BJ (cell line): ENCODE measurements around the gene SSH3. TPM values are rescaled to one million over a fixed set of nuclear protein-coding genes. Genes with fewer than 3 reads are reported as not detected.

Experiments used
- CTCF ChIA-PET: fragments of 350-600 bp; formaldehyde crosslinking; extraction: SDS; loops from one replicate; lab custom pipeline; 2021; ENCODE audit warnings: antibody characterized with exemption, inconsistent platforms; lab: Yijun Ruan, JAX
- POLR2A ChIA-PET: fragments of 300-600 bp; sonication (Branson Sonifier 250); formaldehyde crosslinking; extraction: SDS; loops from one replicate; lab custom pipeline; 2021; ENCODE audit warnings: antibody characterized with exemption; lab: Charles Lee
- DNase-seq: peaks from one replicate; pipeline ENCODE4 v3.0.0-alpha.2; 2011; ENCODE audit warnings: low read depth
- H3K27me3 ChIP-seq: 2 replicates; pipeline ENCODE4 v1.6.0; 2011; ENCODE audit warnings: low read length; ENCODE audit not compliant: control insufficient read depth, insufficient read depth
- H3K36me3 ChIP-seq: 2 replicates; pipeline ENCODE4 v1.5.1; 2011; ENCODE audit warnings: low read length; ENCODE audit not compliant: control insufficient read depth, insufficient read depth
- H3K4me3 ChIP-seq: 2 replicates; pipeline ENCODE4 v1.5.1; 2011; ENCODE audit warnings: low read depth, mild to moderate bottlenecking, control low read depth, low read length
- CTCF ChIP-seq: IDR thresholded peaks from 2 replicates; pipeline ENCODE4 v1.5.1; 2011; ENCODE audit warnings: low read depth, mild to moderate bottlenecking, control low read depth, inconsistent platforms, low read length, moderate library complexity; ENCODE audit not compliant: insufficient read depth
- polyA plus RNA-seq: library from polyadenylated mRNA; depleted of rRNA; stranded (reverse); fragments of >200 nt; gene quantifications from 2 replicates; pipeline ENCODE4 v1.2.3, GENCODE V29; 2011

Gene SSH3
- polyA plus RNA-seq, 1 experiment, result 22.1 TPM

GRCh38 chr11:67285541-67286498 is 17.5 kb upstream of the SSH3 start:
- POLR2A ChIA-PET, result no interaction called here
- Histone ChIP-seq H3K4me3 (no peak overlapping the region), H3K27me3 (no peaks in the 10 kb centered on the region), H3K36me3 (peaks cover 43% of the 10 kb centered on the region)
- CTCF ChIA-PET, result no interaction called here
- TF ChIP-seq CTCF, result no peak
- DNase-seq, result no peak

- no peak for DNase-seq
- H3K4me3 ChIP-seq, result no peak overlapping the region
- no peak for TF ChIP-seq CTCF
- peaks cover 39% of the 10 kb centered on the region for H3K36me3 ChIP-seq
- CTCF ChIA-PET, result interaction anchor here (0.9 to 1.5 kb wide), 2 partner anchors 14 to 27 kb away, joined by 3 read pairs; no protein-coding TSS in a partner anchor
- POLR2A ChIA-PET, result no interaction called here
- no peaks in the 10 kb centered on the region for H3K27me3 ChIP-seq
Measured at GRCh38 chr11:67286621-67287333, 16.6 kb upstream of the SSH3 start.

- Histone ChIP-seq H3K4me3 (peak overlapping the region; percentile 94; the same call in 1 of the 2 replicates), H3K27me3 (no peaks in the 10 kb centered on the region), H3K36me3 (peaks cover 38% of the 10 kb centered on the region)
- TF ChIP-seq CTCF, result no peak
- no peak for DNase-seq
- ChIA-PET CTCF (interaction anchor here (0.7 to 3.3 kb wide), 8 partner anchors 14 to 215 kb away, joined by 3 to 10 read pairs (median 4); no protein-coding TSS in a partner anchor), POLR2A (no interaction called here)
Measured at GRCh38 chr11:67287355-67288197, 15.8 kb upstream of the SSH3 start.

- no peak for TF ChIP-seq CTCF
- peaks cover 33% of the 10 kb centered on the region for H3K36me3 ChIP-seq
- ChIA-PET CTCF (interaction anchor here (0.7 to 3.3 kb wide), 7 partner anchors 19 to 216 kb away, joined by 3 to 10 read pairs (median 4); no protein-coding TSS in a partner anchor), POLR2A (interaction anchor here (0.5 kb wide), 1 partner anchor 18 kb away, joined by 4 read pairs; no protein-coding TSS in a partner anchor)
- no peak for DNase-seq
- peak overlapping the region; percentile 94 for H3K4me3 ChIP-seq
- H3K27me3 ChIP-seq, result no peaks in the 10 kb centered on the region
Measured at GRCh38 chr11:67288198-67288451, 15.2 kb upstream of the SSH3 start.
